PC-3 (cell line): Measurements from ENCODE around the gene ATF1.

Experiments used
- EZH2 ChIP-seq: fragments of 300-600 bp; sonication (generic); IDR thresholded peaks from one replicate; pipeline ENCODE4 v1.6.1; 2017; ENCODE audit warnings: antibody characterized with exemption, mild to moderate bottlenecking, low read length; ENCODE audit not compliant: unreplicated experiment
- EZH2phosphoT487 ChIP-seq: fragments of 300-600 bp; sonication (generic); IDR thresholded peaks from 2 replicates; pipeline ENCODE4 v1.6.1; 2018; ENCODE audit warnings: mild to moderate bottlenecking, antibody characterized with exemption, low read length, borderline replicate concordance
- TF ChIP-seq, protein P1 (sequence below): fragments of 300-600 bp; sonication (generic); conservative IDR thresholded peaks from 2 replicates; pipeline ENCODE4 v1.5.1; 2017; ENCODE audit warnings: antibody characterized with exemption, low read depth, mild to moderate bottlenecking, low read length

GRCh38 chr12:50828121-50828520 is 64.2 kb downstream of the ATF1 start:
- no peak for TF ChIP-seq EZH2
- TF ChIP-seq, protein P1, sequence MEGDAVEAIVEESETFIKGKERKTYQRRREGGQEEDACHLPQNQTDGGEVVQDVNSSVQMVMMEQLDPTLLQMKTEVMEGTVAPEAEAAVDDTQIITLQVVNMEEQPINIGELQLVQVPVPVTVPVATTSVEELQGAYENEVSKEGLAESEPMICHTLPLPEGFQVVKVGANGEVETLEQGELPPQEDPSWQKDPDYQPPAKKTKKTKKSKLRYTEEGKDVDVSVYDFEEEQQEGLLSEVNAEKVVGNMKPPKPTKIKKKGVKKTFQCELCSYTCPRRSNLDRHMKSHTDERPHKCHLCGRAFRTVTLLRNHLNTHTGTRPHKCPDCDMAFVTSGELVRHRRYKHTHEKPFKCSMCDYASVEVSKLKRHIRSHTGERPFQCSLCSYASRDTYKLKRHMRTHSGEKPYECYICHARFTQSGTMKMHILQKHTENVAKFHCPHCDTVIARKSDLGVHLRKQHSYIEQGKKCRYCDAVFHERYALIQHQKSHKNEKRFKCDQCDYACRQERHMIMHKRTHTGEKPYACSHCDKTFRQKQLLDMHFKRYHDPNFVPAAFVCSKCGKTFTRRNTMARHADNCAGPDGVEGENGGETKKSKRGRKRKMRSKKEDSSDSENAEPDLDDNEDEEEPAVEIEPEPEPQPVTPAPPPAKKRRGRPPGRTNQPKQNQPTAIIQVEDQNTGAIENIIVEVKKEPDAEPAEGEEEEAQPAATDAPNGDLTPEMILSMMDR, result no peak
- TF ChIP-seq EZH2phosphoT487, result no peak
